IMR-90 (cell line): ENCODE results near the gene PROCR.

ENCODE experiments used
- MAZ ChIP-seq: IDR thresholded peaks from 2 replicates; pipeline ENCODE4 v1.6.1; 2012; ENCODE audit warnings: low read depth, mild to moderate bottlenecking, low read length, improper control_type of control experiment, moderate library complexity, borderline replicate concordance
- NFE2L2 ChIP-seq: fragments of 150-350 bp; IDR thresholded peaks from 2 replicates; pipeline ENCODE4 v1.6.1; 2016; ENCODE audit warnings: low read depth, mild to moderate bottlenecking, low read length
- POLR2A ChIP-seq: IDR thresholded peaks from 2 replicates; pipeline ENCODE4 v1.6.1; 2012; ENCODE audit warnings: mild to moderate bottlenecking, low read depth, low read length
- RAD21 ChIP-seq: IDR thresholded peaks from 2 replicates; pipeline ENCODE4 v1.6.1; 2012; ENCODE audit warnings: low read length, improper control_type of control experiment
- RCOR1 ChIP-seq: IDR thresholded peaks from 2 replicates; pipeline ENCODE4 v1.6.1; 2012; ENCODE audit warnings: mild to moderate bottlenecking, low read length, improper control_type of control experiment; ENCODE audit not compliant: insufficient replicate concordance
- TF ChIP-seq, protein P1 (sequence below): conservative IDR thresholded peaks from 2 replicates; pipeline ENCODE4 v1.5.1; 2012; ENCODE audit warnings: mild to moderate bottlenecking, low read depth, low read length, improper control_type of control experiment

DNA sequence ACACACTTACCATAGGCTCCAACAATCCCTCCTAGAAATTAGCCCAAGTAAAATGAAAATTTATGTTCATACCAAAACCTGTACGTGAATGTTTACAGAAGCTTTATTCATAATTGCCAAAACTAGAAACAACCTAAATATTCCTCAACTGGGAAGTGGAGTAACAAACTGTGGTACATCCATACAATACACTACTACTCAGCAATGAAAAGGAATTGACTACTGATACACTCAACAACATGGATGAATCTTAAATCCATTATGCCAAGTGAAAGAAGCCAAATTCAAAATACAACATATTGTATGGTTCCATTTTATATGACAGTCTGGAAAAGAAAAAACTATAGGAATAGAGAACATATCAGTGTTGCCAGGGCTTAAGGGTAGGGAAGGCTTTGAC lies 34.9 kb downstream of the PROCR start:
- no peak for TF ChIP-seq RCOR1
- TF ChIP-seq, protein P1, sequence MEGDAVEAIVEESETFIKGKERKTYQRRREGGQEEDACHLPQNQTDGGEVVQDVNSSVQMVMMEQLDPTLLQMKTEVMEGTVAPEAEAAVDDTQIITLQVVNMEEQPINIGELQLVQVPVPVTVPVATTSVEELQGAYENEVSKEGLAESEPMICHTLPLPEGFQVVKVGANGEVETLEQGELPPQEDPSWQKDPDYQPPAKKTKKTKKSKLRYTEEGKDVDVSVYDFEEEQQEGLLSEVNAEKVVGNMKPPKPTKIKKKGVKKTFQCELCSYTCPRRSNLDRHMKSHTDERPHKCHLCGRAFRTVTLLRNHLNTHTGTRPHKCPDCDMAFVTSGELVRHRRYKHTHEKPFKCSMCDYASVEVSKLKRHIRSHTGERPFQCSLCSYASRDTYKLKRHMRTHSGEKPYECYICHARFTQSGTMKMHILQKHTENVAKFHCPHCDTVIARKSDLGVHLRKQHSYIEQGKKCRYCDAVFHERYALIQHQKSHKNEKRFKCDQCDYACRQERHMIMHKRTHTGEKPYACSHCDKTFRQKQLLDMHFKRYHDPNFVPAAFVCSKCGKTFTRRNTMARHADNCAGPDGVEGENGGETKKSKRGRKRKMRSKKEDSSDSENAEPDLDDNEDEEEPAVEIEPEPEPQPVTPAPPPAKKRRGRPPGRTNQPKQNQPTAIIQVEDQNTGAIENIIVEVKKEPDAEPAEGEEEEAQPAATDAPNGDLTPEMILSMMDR = no peak
- TF ChIP-seq MAZ = no peak
- no peak for TF ChIP-seq POLR2A
- no peak for TF ChIP-seq NFE2L2
- no peak for TF ChIP-seq RAD21
